Vagina (tissue), 2 donors: ENCODE results near the gene NKAIN2. TPM values are rescaled to one million over a fixed set of nuclear protein-coding genes. Genes with fewer than 3 reads are reported as not detected.

ENCODE experiments used
- DNase-seq, 2 donors: peaks; one replicate each; pipeline ENCODE4 v3.0.0-alpha.2; 2017; ENCODE audit errors: extremely low spot score in 2 of 2
- H3K27ac ChIP-seq: fragments of 200-600 bp; sonication (generic); one replicate; pipeline ENCODE4 v1.5.1; 2019
- H3K27me3 ChIP-seq: fragments of 200-600 bp; sonication (generic); one replicate; pipeline ENCODE4 v1.5.1; 2019
- H3K36me3 ChIP-seq, 2 donors: fragments of 200-600 bp; sonication (generic); one replicate each; pipeline ENCODE4 v1.5.1; 2017 to 2019
- H3K4me1 ChIP-seq: fragments of 200-600 bp; sonication (generic); one replicate; pipeline ENCODE4 v1.5.1; 2019
- H3K4me3 ChIP-seq, 2 donors: fragments of 200-600 bp; sonication (generic); 1 replicate in 1 of 2; 2 replicates in 1 of 2; pipeline ENCODE4 v1.5.1; 2016 to 2019
- H3K9me3 ChIP-seq: fragments of 200-600 bp; sonication (generic); one replicate; pipeline ENCODE4 v1.5.1; 2019
- POLR2A ChIP-seq, 2 donors: fragments of 450-650 bp; IDR thresholded peaks; one replicate each; pipeline ENCODE4 v1.6.1; 2017; ENCODE audit warnings: antibody characterized with exemption in 2 of 2, mild to moderate bottlenecking in 2 of 2, moderate library complexity in 2 of 2
- POLR2AphosphoS5 ChIP-seq, 2 donors: sonication (generic); formaldehyde crosslinking; IDR thresholded peaks; one replicate each; pipeline ENCODE4 v1.9.0; 2017; ENCODE audit warnings: antibody characterized with exemption in 2 of 2, mild to moderate bottlenecking in 2 of 2, low read depth in 1 of 2; ENCODE audit not compliant: insufficient read depth in 1 of 2
- intact Hi-C: fragments of 100-400 bp; cut with DNase I; formaldehyde crosslinking; loops from one replicate; pipeline ENCODE4 v1.15.1; 2023
- total RNA-seq: library from RNA; depleted of rRNA; stranded (reverse); fragments of >200 nt; gene quantifications from one replicate; pipeline ENCODE4 v1.2.3, GENCODE V29; 2016
- TF ChIP-seq, protein P1 (sequence below), 3 experiments: fragments of 450-650 bp in 2 of 3; fragments of 200-600 bp in 1 of 3; sonication (generic) in 1 of 3; IDR thresholded peaks; one replicate each; pipeline ENCODE4 v1.5.1; 2017 to 2019; ENCODE audit warnings: antibody characterized with exemption in 3 of 3, mild to moderate bottlenecking in 2 of 3, moderate library complexity in 2 of 3

Gene NKAIN2
- total RNA-seq, 1 donor from 2014 or later: not detected

DNA sequence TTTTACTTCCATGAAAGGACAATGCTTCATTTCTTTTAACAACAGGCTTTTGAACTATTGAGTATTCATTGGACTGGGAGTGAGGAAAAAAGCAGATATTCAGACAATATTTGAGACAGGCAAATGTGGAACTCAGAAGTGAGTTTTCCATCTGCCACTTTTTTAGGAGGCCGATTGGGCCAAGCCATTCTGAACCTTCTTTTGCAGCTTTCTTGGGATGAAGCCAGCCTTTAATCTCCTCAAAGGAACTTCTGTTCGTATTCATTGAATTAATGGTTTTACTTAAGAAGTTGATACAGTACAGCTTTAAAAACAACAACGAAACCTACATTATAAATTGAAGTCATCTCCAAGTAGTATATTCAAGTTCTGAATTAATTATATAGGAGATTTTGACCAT is 971.5 kb downstream of the NKAIN2 start:
- H3K4me3 ChIP-seq: no peak overlapping the region
- H3K36me3 ChIP-seq: no peaks in the 10 kb centered on the region
- intact Hi-C loops: no loop called here

GRCh38 chr6:124777863-124778262 is 974.2 kb downstream of the NKAIN2 start:
- Histone ChIP-seq H3K9me3 (no peaks in the 10 kb centered on the region), H3K4me1 (no peaks in the 10 kb centered on the region), H3K36me3 (no peaks in the 10 kb centered on the region), H3K27ac (no peak overlapping the region), H3K4me3 (no peak overlapping the region), H3K27me3 (no peaks in the 10 kb centered on the region)
- DNase-seq: no peak
- TF ChIP-seq POLR2AphosphoS5 (IDR thresholded peaks at IDR 0.05; ENCODE audit: insufficient read depth in 1 of 2, low read depth in 1 of 2) (no peak), POLR2A (IDR thresholded peaks at IDR 0.05) (no peak)
- TF ChIP-seq, protein P1, sequence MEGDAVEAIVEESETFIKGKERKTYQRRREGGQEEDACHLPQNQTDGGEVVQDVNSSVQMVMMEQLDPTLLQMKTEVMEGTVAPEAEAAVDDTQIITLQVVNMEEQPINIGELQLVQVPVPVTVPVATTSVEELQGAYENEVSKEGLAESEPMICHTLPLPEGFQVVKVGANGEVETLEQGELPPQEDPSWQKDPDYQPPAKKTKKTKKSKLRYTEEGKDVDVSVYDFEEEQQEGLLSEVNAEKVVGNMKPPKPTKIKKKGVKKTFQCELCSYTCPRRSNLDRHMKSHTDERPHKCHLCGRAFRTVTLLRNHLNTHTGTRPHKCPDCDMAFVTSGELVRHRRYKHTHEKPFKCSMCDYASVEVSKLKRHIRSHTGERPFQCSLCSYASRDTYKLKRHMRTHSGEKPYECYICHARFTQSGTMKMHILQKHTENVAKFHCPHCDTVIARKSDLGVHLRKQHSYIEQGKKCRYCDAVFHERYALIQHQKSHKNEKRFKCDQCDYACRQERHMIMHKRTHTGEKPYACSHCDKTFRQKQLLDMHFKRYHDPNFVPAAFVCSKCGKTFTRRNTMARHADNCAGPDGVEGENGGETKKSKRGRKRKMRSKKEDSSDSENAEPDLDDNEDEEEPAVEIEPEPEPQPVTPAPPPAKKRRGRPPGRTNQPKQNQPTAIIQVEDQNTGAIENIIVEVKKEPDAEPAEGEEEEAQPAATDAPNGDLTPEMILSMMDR (IDR thresholded peaks at IDR 0.05): no peak
- intact Hi-C loops: no loop called here

More for the DNA sequence above, 971.5 kb downstream of the NKAIN2 start:
- no peak for DNase-seq
- Histone ChIP-seq H3K9me3 (no peaks in the 10 kb centered on the region), H3K4me1 (no peaks in the 10 kb centered on the region), H3K27me3 (no peaks in the 10 kb centered on the region), H3K27ac (no peak overlapping the region)
- TF ChIP-seq, protein P1 (IDR thresholded peaks at IDR 0.05): no peak
- TF ChIP-seq POLR2AphosphoS5 (IDR thresholded peaks at IDR 0.05; ENCODE audit: insufficient read depth in 1 of 2, low read depth in 1 of 2): no peak
- TF ChIP-seq POLR2A (IDR thresholded peaks at IDR 0.05): no peak

DNA sequence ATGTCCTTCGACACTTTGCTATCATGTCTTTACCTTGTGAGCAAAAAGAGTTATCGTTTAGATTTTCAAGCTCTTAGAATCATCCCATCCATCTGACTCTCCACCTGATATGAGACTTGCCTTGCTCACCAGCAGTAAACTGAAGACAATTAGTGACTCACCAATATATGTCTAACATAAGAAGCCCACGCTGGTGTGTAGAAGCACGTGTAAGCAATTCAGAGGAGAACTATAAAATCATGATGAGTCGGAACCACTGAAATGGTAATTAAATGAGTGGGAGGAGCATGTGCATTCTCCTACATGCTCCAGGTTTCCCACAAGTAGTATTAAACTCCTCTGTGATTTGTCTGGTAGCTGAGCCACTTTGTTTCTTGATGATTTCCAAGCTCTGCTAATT is 977.0 kb downstream of the NKAIN2 start:
- Histone ChIP-seq H3K9me3 (no peaks in the 10 kb centered on the region), H3K4me1 (no peaks in the 10 kb centered on the region), H3K4me3 (no peak overlapping the region), H3K27ac (no peak overlapping the region), H3K36me3 (no peaks in the 10 kb centered on the region), H3K27me3 (no peaks in the 10 kb centered on the region)
- TF ChIP-seq, protein P1 (IDR thresholded peaks at IDR 0.05): no peak
- no peak for TF ChIP-seq POLR2A (IDR thresholded peaks at IDR 0.05)
- no peak for TF ChIP-seq POLR2AphosphoS5 (IDR thresholded peaks at IDR 0.05; ENCODE audit: insufficient read depth in 1 of 2, low read depth in 1 of 2)
- no peak for DNase-seq
- intact Hi-C loops: no loop called here

GRCh38 chr6:124783344-124783743 is 979.7 kb downstream of the NKAIN2 start:
- Histone ChIP-seq H3K27me3 (no peaks in the 10 kb centered on the region), H3K4me1 (no peaks in the 10 kb centered on the region), H3K4me3 (no peak overlapping the region), H3K9me3 (no peaks in the 10 kb centered on the region), H3K36me3 (no peaks in the 10 kb centered on the region), H3K27ac (no peak overlapping the region)
- intact Hi-C loops: no loop called here
- TF ChIP-seq POLR2AphosphoS5 (IDR thresholded peaks at IDR 0.05; ENCODE audit: insufficient read depth in 1 of 2, low read depth in 1 of 2) (no peak), POLR2A (IDR thresholded peaks at IDR 0.05) (no peak)
- TF ChIP-seq, protein P1 (IDR thresholded peaks at IDR 0.05): no peak
- DNase-seq: no peak

GRCh38 chr6:124791156-124791555 is 987.5 kb downstream of the NKAIN2 start:
- DNase-seq: no peak
- no peaks in the 10 kb centered on the region for H3K4me1 ChIP-seq
- TF ChIP-seq POLR2A (IDR thresholded peaks at IDR 0.05) (no peak), POLR2AphosphoS5 (IDR thresholded peaks at IDR 0.05; ENCODE audit: insufficient read depth in 1 of 2, low read depth in 1 of 2) (no peak)
- TF ChIP-seq, protein P1 (IDR thresholded peaks at IDR 0.05): no peak
- no peaks in the 10 kb centered on the region for H3K9me3 ChIP-seq
- H3K27ac ChIP-seq: no peak overlapping the region
- no peak overlapping the region for H3K4me3 ChIP-seq
- H3K36me3 ChIP-seq: no peaks in the 10 kb centered on the region
- intact Hi-C loops: no loop called here
- H3K27me3 ChIP-seq: no peaks in the 10 kb centered on the region
